HG02571 (cell line): Measurements from ENCODE around the gene ARL16.
A peak's percentile ranks its signal among the peaks of the same experiment; 100 is the strongest.

ENCODE experiments used
- ATAC-seq: cut with Tn5 transposase; IDR thresholded peaks from one replicate; pipeline ENCODE4 v1.9.1; 2021; ENCODE audit warnings: mild to moderate bottlenecking, moderate library complexity; ENCODE audit not compliant: unreplicated experiment

ARL16 gene

DNA sequence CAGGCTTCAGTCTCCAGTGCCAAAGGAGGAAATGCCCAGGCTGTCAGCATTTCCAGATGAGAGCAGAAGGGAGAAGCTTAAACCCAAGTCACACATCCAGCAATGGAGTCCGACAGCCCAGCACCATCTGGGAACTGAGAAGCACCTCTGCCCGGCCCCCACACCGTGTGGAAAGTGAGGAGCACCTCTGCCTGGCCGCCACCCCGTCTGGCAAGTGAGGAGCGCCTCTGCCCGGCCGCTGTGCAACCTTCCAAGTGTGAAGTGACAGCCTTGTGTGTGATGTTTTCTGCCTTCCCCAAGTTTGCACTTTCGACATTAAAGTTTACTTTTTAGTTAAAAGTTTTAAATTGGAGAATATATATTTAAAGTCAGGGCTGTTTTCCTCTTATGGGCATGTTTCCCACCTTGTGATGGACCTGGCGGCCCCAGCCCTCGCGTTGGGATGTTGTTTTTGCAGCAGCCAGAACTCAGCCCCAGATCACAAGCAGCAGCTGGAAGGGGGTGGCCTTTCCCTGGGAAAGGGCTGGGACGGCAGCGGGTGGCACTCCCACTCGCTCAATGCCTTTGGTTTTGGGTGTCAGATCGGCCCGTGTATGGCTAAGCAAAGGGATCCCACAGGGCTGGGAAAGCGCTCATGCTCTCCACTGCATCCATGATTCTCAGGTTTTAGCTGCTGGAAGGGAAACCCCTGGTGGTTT, 9.9 kb downstream of the ARL16 start:
- no peak for ATAC-seq

DNA sequence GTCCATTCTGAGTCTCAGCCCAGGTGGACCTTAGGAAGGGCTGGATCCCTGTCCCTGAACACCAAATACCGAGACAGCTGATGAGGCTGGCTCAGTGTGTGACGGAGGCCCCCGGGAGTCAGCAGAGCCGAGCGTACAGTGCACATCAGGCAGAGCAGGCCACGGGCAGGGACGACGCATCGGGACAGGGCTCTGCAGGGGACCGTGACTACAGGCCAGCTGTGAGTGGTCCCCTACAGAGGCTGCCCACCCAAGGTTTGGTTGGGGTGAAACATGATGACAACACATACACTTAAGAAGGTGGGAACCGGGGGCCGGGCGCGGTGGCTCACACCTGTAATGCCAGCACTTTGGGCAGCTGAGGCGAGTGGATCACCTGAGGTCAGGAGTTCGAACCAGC, 10.6 kb downstream of the ARL16 start:
- no peak for ATAC-seq

DNA sequence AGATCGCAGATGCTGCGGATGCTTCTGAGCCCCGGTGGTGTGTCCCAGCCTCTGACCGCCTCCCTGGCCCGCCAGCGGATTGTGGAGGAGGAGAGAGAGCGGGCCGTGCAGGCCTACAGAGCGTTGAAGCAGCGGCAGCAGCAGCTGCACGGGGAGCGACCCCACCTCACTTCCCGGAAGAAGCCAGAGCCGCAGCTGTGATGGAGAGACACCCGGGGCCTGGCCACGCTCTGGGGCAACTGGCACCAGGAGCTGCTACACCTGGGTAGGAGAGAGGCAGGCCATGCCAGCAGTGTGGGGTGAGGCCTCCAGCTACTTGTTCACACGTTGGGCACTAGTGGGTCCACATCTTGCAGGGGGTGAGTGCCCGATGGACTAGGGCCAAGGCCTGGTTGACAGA, 11.1 kb downstream of the ARL16 start:
- ATAC-seq = no peak

DNA sequence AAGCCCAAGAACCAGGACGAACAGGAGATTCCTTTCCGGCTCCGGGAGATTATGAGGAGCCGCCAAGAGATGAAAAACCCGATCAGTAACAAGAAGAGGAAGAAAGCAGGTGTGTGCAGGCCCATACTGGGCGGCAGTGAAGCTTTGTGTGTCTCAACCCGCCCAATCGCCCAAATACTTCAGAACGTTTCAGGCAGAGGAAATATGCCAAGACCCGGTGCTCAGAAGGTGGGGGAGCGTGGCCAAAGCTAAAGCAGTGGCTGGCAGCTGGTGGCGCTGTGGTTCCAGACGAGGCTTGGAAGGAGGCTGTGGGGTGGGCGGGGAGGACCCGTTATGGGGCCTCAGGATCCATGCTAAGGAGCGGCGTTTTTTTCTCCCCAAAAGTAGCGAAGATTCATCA, 15.8 kb downstream of the ARL16 start:
- ATAC-seq = no peak

GRCh38 chr17:81666342-81667191, 17.0 kb downstream of the ARL16 start, which contains the start of the genes CCDC137 and OXLD1:
Gene CCDC137 (plus strand): TSS chr17:81666737. CDS start chr17:81666767, 30 bp downstream.
Gene OXLD1 (minus strand): TSS chr17:81666605. CDS start chr17:81666577, 28 bp downstream.
- ATAC-seq = peak; percentile 91

GRCh38 chr17:81666092-81666341, 17.6 kb downstream of the ARL16 start:
- ATAC-seq = peak; percentile 6

DNA sequence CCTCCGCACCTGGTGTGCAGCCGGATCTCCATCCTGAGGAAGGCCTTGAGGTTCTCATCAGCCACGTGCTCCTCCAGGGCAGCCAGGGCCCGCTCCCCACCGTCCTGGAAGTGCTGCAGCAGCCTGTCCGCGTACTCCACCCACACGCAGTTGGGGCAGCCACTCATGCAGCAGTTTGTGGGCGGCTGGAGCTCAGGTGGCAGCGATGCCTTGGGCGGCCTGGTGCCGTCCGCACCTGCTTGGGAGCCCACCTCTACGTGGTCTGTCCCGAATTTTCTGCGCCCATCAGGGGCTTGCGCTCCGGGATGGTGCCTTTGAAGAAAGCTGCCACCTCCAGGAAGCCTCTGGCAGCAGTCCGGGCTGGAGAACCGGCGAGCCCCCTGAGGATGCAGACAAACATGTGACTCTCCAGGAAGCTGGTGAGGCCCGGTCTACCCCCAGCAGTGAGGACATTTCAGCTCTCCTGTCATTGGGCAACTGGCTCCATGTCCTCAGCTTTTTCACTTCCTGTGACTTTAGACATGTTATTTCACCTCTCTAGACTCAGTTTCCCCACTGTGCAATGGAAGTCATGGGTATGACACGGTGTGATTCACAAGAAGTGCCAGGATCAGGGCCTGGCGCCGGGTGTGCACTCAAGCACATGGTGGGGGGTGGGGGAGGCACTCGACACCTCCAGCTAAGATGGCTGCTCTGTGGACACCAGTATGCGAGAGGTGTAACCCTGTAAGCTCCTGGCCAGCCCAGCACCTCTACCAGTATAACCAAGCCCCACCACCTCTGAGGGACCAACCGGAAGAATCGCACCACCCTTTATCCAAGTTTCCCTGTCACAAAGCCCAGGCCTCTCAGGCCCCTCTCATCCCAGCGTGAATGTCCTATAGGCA, 18.1 kb downstream of the ARL16 start:
- ATAC-seq = no peak

DNA sequence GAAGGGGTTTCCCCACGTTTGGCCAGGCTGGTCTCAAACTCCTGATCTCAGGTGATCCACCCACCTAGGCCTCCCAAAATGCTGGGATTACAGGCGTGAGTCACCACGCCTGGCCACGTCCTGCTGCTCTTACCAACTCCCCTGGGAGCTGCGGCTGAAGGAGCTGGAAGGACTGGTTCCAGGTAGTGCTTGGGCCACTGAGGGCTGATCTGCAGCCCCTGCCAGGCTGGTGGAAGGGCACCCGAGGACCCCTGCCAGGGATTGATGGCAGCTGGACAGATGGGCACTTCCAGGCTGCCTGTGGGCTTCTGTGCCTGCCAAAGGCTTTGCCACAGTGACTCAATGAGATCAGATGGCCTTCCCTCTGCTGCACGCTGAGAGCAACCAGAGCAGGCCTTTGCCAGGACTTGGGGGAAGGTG, 19.5 kb downstream of the ARL16 start:
- no peak for ATAC-seq

- ATAC-seq = no peak
These were observed 21.6 kb downstream of the ARL16 start for GRCh38 chr17:81662002-81662401.

DNA sequence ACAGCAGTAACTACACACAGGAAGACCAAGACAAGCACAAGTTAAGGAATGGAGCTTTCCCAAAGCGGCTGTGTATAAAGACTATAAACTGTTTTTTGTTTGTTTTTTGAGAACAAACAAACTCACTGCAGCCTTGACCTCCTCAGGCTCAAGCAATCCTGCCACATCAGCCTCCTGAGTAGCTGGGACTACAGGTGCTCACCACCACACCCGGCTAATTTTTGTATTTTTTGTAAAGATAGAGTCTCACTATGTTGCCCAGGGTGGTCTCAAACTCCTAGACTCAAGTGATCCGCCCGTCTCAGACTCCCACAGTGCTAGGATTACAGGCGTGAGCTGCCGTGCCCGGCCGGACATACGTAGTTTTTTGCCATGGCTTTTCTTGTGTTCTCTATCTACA, 23.2 kb downstream of the ARL16 start:
- no peak for ATAC-seq

DNA sequence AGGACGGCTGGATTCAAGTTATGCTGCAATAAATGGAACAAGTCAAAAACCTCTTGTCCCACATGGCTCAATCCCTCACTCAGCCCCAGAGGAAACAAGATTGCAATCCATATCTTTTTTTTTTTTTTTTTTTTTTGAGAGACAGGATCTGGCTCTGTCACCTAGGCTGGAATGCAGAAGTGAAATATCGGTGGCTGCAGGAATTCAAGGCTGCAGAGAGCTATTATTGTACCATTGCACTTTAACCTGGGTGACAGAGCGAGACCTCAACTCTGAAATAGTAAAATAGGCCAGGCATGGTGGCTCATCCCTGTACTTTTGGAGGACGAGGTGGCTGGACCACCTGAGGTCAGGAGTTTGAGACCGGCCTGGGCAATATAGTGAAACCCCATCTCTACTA, 24.6 kb downstream of the ARL16 start:
- ATAC-seq = no peak

- ATAC-seq = no peak
These were observed 26.8 kb downstream of the ARL16 start for GRCh38 chr17:81656835-81657234.

DNA sequence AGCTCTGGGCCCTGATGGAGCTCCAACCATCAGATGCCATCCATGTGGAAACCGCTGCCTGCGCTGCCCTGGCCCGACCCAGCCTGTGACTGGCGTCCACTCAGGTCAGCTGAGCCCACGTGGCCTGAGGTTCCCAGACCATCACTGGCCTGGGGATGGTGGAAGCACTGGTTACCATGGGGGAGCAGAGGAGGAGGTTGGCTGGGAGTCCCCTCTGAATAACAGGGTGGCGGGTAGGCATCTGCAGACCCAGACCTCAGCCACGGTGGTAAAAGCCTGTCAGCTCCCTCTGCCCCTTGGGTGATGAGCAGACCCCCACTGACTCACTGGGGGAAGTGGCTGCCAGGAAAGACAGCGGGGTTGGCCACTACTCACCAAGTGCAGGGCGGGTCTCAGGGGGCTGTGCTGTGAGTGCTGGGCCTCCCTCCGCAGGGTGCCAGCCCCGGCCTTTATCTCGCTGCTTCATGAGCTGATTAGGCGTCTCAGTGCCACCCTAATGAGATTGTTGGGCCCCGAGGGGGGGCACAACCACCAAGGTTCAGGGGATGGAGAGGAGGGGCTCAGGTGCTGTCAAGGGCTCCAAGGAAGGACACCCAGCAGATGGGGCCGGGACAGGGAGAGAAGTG, 27.4 kb downstream of the ARL16 start, which contains the start of gene PDE6G:
Gene PDE6G, minus strand, starts transcription at position 425 of the 626 bp plus-strand sequence. CDS start 3,237 bp downstream, outside the sequence.
- ATAC-seq = no peak

DNA sequence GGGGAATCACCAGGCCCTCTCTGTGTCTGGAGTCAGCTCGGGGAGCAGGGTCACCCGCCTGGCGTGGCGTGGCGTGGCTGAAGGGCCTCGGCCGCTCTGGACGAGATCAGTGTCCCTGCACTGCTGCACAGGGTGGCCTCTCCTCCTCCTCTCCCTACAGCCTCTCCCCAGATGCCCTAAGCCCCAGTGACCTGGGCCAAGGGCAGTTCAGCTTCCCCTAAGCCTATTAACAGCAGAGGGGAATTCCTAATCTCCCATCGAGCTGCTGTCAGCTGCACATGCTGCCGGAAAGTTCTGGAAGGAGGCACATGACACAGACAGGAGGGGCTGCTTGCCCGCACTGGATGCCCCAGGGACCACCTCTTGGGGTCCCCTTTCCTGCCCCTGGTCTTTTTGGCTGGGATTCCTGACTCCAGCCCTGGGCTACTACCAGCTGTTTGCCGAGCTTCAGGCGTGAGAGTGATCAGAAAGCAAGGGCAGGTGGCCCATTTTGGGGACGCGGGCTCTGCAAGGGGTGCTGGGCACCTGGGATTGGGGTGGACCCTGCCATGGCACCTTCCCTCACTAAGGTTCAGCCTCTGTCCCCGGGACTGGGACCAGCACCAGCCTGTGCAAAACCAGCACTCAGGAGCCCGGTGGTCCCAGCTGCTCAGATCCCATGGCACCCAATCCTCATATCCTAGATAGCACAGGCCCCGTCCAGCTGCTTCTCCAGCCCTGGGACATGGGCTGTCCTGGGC, 28.0 kb downstream of the ARL16 start:
- ATAC-seq = no peak

DNA sequence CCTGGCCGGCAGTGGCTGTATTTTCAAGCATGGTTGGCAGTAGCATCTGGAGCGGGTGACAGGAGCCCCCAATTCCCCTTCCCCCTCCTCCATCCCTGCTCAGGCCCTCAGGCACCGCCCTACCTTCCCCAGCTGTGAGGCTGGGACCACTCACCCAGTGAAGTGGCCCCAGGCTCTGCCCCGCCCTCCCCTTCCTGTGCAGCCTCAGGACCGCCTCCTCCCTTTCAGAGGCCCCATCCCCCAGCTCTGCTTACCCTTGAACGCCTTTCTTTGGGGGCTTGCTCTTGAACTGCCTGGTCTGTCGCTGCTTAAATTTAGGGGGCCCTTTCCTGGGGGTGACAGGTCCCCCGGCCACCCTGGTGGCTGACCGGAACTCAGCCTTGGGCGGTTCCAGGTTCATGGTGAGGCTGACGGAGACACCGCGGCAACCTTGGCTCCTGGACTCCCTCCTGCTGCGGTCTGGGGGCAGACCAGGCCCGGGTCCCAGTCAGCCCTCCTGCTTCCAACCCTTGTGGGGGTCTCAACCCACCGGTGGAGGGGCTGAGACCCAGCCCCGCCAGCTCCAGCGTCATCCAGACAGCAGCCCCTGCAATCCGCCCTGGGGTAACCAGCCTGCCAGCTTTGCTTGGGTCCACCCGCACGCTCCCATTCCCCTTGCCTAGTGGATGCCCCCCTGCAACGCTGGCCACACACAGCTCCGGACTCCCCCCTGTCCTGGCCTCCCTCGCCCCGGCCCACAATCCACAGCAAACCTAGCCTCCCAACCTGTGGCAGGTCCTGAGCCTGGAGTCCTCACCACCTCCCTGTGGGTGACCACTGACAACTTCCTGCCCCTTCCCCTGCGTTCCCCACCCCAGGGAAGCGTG, 30.5 kb downstream of the ARL16 start:
- no peak for ATAC-seq

- ATAC-seq = no peak
These were observed 31.9 kb downstream of the ARL16 start for GRCh38 chr17:81651692-81652091.

- no peak for ATAC-seq
These were observed 32.6 kb downstream of the ARL16 start for GRCh38 chr17:81650951-81651350.

- ATAC-seq = no peak
These were observed 34.9 kb downstream of the ARL16 start for GRCh38 chr17:81648707-81649085.

DNA sequence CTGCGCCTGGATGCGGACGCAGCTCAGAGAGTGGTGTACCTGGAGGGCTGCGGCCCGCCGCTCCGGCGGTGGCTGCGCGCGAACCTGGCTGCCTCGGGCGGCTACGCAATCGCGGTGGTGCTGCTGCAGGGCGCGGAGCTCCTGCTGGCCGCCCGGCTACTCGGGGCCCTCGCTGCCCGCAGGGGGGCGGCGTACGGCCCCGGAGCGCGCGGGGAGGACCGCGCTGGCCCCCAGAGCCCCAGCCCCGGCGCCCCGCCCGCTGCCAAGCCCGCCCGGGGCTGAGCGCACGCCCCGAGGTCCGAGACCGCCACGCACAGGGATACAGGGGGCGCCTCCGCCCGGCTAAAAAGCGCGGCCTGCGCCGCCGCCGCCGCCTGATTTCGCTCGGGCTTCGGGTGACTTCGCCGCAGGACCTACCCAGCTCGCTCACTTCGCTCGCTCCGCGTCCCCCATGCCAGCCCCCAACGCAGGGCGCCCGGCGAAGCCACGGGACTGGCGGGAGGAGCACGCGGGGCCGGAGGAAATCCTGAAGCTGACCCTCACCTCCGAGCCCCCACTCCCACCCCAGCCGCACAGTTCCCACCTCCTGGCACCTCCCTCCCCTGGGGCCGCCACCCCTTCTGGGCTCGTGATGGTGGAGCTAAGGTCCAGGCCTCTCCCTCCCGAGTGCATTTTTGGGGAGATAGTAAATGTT, 35.4 kb downstream of the ARL16 start:
- no peak for ATAC-seq
